IMR-90 (cell line): ENCODE data around the gene ZNF223.

Experiments
- POLR2A ChIP-seq: IDR thresholded peaks from 2 replicates; pipeline ENCODE4 v1.6.1; 2012; ENCODE audit warnings: mild to moderate bottlenecking, low read depth, low read length
- TF ChIP-seq, protein P1 (sequence below): conservative IDR thresholded peaks from 2 replicates; pipeline ENCODE4 v1.5.1; 2012; ENCODE audit warnings: mild to moderate bottlenecking, low read depth, low read length, improper control_type of control experiment

DNA sequence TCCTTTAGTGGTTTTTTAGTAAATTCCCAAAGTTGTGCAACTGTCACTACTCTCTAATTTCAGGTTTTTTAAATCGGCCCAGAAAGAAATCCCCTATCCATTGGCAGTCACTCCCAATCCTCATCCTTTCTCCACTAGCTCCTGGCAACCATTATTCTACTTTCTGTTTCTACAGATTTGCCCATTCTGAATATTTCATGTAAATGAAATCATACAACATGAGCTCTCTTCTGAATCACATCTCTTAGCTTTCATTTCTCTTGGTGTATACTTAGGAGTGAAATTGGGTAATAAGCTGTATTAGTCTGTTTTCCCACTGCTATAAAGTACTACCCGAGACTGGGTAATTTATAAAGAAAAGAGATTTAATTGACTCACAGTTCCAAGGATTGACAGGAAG is 9.7 kb upstream of the ZNF223 start:
- TF ChIP-seq, protein P1, sequence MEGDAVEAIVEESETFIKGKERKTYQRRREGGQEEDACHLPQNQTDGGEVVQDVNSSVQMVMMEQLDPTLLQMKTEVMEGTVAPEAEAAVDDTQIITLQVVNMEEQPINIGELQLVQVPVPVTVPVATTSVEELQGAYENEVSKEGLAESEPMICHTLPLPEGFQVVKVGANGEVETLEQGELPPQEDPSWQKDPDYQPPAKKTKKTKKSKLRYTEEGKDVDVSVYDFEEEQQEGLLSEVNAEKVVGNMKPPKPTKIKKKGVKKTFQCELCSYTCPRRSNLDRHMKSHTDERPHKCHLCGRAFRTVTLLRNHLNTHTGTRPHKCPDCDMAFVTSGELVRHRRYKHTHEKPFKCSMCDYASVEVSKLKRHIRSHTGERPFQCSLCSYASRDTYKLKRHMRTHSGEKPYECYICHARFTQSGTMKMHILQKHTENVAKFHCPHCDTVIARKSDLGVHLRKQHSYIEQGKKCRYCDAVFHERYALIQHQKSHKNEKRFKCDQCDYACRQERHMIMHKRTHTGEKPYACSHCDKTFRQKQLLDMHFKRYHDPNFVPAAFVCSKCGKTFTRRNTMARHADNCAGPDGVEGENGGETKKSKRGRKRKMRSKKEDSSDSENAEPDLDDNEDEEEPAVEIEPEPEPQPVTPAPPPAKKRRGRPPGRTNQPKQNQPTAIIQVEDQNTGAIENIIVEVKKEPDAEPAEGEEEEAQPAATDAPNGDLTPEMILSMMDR: no peak
- TF ChIP-seq POLR2A: no peak
